Aorta (tissue), 5 donors: Measurements from ENCODE around the gene MFF. TPM values are rescaled to one million over a fixed set of nuclear protein-coding genes. Genes with fewer than 3 reads are reported as not detected.

Source experiments
- ATAC-seq: fragments of 200-7000 bp; cut with Tn5 transposase; one replicate; pipeline ENCODE4 v1.9.1; 2022; ENCODE audit warnings: moderate library complexity; ENCODE audit not compliant: low FRiP score
- DNase-seq, 2 donors: peaks; one replicate each; pipeline ENCODE4 v3.0.0-alpha.2; 2020
- H3K27ac ChIP-seq, 2 donors: one replicate each; pipeline ENCODE4 v1.5.1; 2013; ENCODE audit warnings: low read length in 2 of 2, mild to moderate bottlenecking in 2 of 2, moderate library complexity in 2 of 2, control low read depth in 1 of 2, inconsistent platforms in 1 of 2, low read depth in 1 of 2
- H3K27me3 ChIP-seq, 2 donors: one replicate each; pipeline ENCODE4 v1.6.1; 2013; ENCODE audit warnings: control low read depth in 1 of 2, low read length in 1 of 2, mild to moderate bottlenecking in 1 of 2, moderate library complexity in 1 of 2; ENCODE audit not compliant: insufficient read depth in 2 of 2, control insufficient read depth in 1 of 2
- H3K36me3 ChIP-seq, 2 donors: one replicate each; pipeline ENCODE4 v1.6.1; 2013; ENCODE audit warnings: control low read depth in 1 of 2, low read length in 1 of 2, mild to moderate bottlenecking in 1 of 2; ENCODE audit not compliant: insufficient read depth in 2 of 2, control insufficient read depth in 1 of 2
- H3K4me1 ChIP-seq, 2 donors: one replicate each; pipeline ENCODE4 v1.6.1; 2013; ENCODE audit warnings: low read length in 2 of 2, control low read depth in 1 of 2, mild to moderate bottlenecking in 1 of 2, moderate library complexity in 1 of 2; ENCODE audit not compliant: insufficient read depth in 2 of 2, control insufficient read depth in 1 of 2
- H3K4me3 ChIP-seq, 2 donors: one replicate each; pipeline ENCODE4 v1.5.1; 2013; ENCODE audit warnings: low read length in 2 of 2, control low read depth in 1 of 2, mild to moderate bottlenecking in 1 of 2
- H3K9me3 ChIP-seq: one replicate; pipeline ENCODE4 v1.6.1; 2013; ENCODE audit warnings: mild to moderate bottlenecking, low read length; ENCODE audit not compliant: control insufficient read depth
- WGBS, 2 donors: extraction: QIAGEN DNeasy Blood & Tissue Kit; methylation state at CpG; one replicate each; pipeline ENCODE4 v1.1.7; 2013; 5-methylcytosine and 5-hydroxymethylcytosine counted together
- intact Hi-C, 2 donors: fragments of 100-400 bp; cut with DNase I; formaldehyde crosslinking; loops; one replicate each; pipeline versions ENCODE4 v1.14.2 to v1.15.0; 2022
- polyA plus RNA-seq, 2 donors: library from polyadenylated mRNA; stranded (reverse); fragments of 200-250 nt; gene quantifications; one replicate each; pipeline ENCODE4 v1.2.3, GENCODE V29; 2013
- total RNA-seq, 2 donors: library from RNA; stranded (reverse); fragmentation: NEBNext Ultra II Directional; extraction: Animal tissue kit (Norgen Biotek cat#: 25700); gene quantifications; one replicate each; pipeline ENCODE4 v1.2.1, GENCODE V29; 2021
- donor health status: healthy with polysubstance abuse.
- donor health status: Bipolar disorder and iron deficiency.
- donor health status: DM: no; HTN: no; CAD: no.
- donor health status: DM: no; HTN: no; CAD: no.
- donor health status: DM: yes; HTN: yes; CAD: no.

The MFF gene
- total and polyA plus RNA-seq, 4 donors = 57.4 to 119 (median 87.2) TPM

DNA sequence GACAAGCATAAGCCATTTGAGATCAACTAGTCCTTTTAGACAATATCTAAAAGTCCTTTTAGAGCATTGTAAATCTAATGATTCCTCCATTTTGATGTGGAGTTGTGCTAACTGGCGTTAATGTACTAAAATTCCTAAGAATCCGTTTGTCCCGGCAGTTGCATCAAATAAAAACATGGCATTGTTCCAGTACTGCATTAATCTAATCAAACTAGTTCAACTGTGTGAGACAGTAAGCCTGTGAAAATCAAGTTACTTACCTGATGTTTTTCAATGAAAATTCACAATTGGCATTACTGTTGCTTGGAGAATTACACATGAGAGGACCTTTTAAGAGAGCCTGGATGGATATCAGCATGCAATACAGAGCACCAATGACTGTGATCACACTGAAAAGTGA is 40.8 kb downstream of the MFF start:
- Histone ChIP-seq H3K4me3 (no peak overlapping the region), H3K36me3 (peaks cover 0 to 1% of the 10 kb centered on the region in 2 donors), H3K9me3 (no peaks in the 10 kb centered on the region), H3K27ac (no peak overlapping the region), H3K27me3 (no peaks in the 10 kb centered on the region), H3K4me1 (peaks cover 0 to 3% of the 10 kb centered on the region in 2 donors)
- WGBS, 2 donors = 23 to 34% methylated on average over 3 of the region's 3 CpGs
- DNase-seq = no peak
- ATAC-seq = no peak
- intact Hi-C loops = loop anchor here (5.0 kb wide), 1 partner anchor 39 kb away; the partner anchor contains the start of gene MFF (in 2 of the 2)

DNA sequence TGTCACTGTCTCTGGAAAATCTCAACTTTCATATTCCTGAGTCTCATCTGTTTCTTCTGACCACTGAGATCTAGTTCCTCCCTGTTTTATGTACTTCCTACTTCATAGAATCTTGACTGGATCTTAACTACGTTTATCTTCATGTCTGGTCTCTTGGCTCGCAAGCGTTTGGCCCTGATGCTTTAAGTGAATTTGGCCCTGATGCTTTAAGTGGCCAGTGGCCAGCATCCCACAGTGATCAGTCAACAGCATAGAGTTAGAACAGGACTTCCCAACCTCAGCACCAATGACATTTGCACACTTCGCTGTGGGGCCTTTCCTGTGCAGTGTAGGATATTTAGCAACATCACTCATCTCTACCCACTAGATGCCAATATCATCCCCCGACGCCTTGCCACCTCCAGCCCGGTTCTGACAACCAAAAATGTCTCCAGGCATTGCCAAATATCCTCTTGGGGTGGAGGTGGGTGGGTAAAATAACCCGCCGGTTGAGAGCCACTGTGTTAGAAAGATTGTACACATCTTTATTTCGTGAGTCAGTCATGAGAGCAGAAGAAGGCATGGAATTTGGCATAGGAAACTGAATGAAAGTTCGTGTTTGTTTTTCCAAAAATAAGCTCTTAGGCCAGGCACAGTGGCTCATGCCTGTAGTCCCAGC is 41.8 kb downstream of the MFF start:
- H3K4me3 ChIP-seq = no peak overlapping the region
- ATAC-seq (peak; percentile 83), DNase-seq (peak; percentile 70 to 80)
- no peaks in the 10 kb centered on the region for H3K36me3 ChIP-seq
- no peaks in the 10 kb centered on the region for H3K27me3 ChIP-seq
- intact Hi-C loops = loop anchor here (5.0 kb wide), 1 partner anchor 40 kb away; the partner anchor contains the start of gene MFF (in 2 of the 2)
- WGBS, 2 donors = 4 to 5% methylated on average over 11 of the region's 11 CpGs
- H3K27ac ChIP-seq = peak overlapping the region; percentile 51 to 67
- no peaks in the 10 kb centered on the region for H3K9me3 ChIP-seq
- H3K4me1 ChIP-seq = peaks cover 0 to 3% of the 10 kb centered on the region in 2 donors

DNA sequence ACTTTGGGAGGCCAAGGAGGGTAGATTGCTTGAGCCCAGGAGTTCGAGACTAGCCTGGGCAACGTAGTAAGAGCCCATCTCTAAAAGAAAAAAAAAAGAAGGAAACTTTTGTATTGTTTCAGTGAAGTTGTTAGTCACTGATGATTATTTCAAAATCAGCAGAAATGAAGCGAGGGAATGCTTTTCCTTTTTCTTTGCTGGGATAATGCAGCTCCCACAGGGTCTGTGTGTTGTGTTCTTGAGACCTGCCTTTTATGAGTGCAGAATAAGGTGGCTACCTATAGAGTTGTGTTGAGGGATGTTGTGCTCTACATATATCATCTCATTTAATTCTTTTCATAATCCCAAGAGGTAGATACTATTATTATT is 42.4 kb downstream of the MFF start:
- Histone ChIP-seq H3K36me3 (no peaks in the 10 kb centered on the region), H3K4me1 (peaks cover 0 to 3% of the 10 kb centered on the region in 2 donors), H3K27ac (peak overlapping the region; percentile 9 to 59), H3K27me3 (no peaks in the 10 kb centered on the region), H3K4me3 (no peak overlapping the region), H3K9me3 (no peaks in the 10 kb centered on the region)
- DNase-seq (no peak), ATAC-seq (no peak)
- intact Hi-C loops = loop anchor here (5.0 kb wide), 1 partner anchor 40 kb away; the partner anchor contains the start of gene MFF (in 2 of the 2)
- 29% methylated on average over 3 of the region's 3 CpGs for WGBS, 2 donors

GRCh38 chr2:227368574-227368973 is 43.5 kb downstream of the MFF start:
- DNase-seq (no peak), ATAC-seq (no peak)
- H3K9me3 ChIP-seq = no peaks in the 10 kb centered on the region
- no peak overlapping the region for H3K4me3 ChIP-seq
- WGBS, 2 donors = 94 to 95% methylated on average over 5 of the region's 5 CpGs
- no peaks in the 10 kb centered on the region for H3K27me3 ChIP-seq
- intact Hi-C loops = loop anchor here (5.0 kb wide), 1 partner anchor 41 kb away; the partner anchor contains the start of gene MFF (in 2 of the 2)
- no peak overlapping the region for H3K27ac ChIP-seq
- H3K36me3 ChIP-seq = no peaks in the 10 kb centered on the region
- H3K4me1 ChIP-seq = peaks cover 0 to 3% of the 10 kb centered on the region in 2 donors

- Histone ChIP-seq H3K4me1 (peaks cover 0 to 3% of the 10 kb centered on the region in 2 donors), H3K9me3 (no peaks in the 10 kb centered on the region), H3K36me3 (no peaks in the 10 kb centered on the region), H3K4me3 (no peak overlapping the region), H3K27ac (no peak overlapping the region), H3K27me3 (no peaks in the 10 kb centered on the region)
- DNase-seq (no peak), ATAC-seq (no peak)
- 88 to 90% methylated on average over 8 of the region's 8 CpGs for WGBS, 2 donors
- intact Hi-C loops = no loop called here
Measured at GRCh38 chr2:227370092-227370491, 45.0 kb downstream of the MFF start.

GRCh38 chr2:227370791-227371312 is 45.8 kb downstream of the MFF start:
- peak in 1 of 2 donors; percentile 76 for DNase-seq
- no peak overlapping the region for H3K4me3 ChIP-seq

DNA sequence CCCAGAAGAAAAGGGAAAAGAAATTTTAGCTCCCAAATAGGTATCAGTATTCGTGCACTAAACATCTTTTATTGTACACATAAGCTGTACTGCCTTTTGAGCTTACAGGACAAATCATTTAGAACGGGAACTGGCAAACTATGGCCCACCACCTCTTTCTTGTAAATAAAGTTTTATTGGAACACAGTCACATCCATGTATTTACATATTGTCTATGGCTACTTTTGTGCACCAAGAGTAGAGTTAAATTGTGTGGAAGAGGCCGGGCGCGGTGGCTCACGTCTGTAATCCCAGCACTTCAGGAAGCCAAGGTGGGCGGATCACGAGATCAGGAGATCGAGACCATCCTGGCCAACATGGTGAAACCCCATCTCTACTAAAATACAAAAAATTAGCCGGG is 48.3 kb downstream of the MFF start:
- no peaks in the 10 kb centered on the region for H3K36me3 ChIP-seq
- no peak for ATAC-seq
- H3K4me3 ChIP-seq = no peak overlapping the region
- H3K27ac ChIP-seq = no peak overlapping the region
- no peak for DNase-seq
- intact Hi-C loops = no loop called here
- peaks cover 0 to 3% of the 10 kb centered on the region in 2 donors for H3K4me1 ChIP-seq
- WGBS, 2 donors = 95 to 99% methylated on average over 10 of the region's 10 CpGs
- H3K27me3 ChIP-seq = no peaks in the 10 kb centered on the region
- no peaks in the 10 kb centered on the region for H3K9me3 ChIP-seq

More at GRCh38 chr2:227370791-227371312, 45.8 kb downstream of the MFF start:
- WGBS, 2 donors = 20 to 49% methylated on average over 9 of the region's 9 CpGs
- no peaks in the 10 kb centered on the region for H3K9me3 ChIP-seq
- no peak for ATAC-seq
- no peak overlapping the region for H3K27ac ChIP-seq
- intact Hi-C loops = no loop called here
- H3K27me3 ChIP-seq = no peaks in the 10 kb centered on the region
- H3K4me1 ChIP-seq = peaks cover 0 to 3% of the 10 kb centered on the region in 2 donors
- no peaks in the 10 kb centered on the region for H3K36me3 ChIP-seq

DNA sequence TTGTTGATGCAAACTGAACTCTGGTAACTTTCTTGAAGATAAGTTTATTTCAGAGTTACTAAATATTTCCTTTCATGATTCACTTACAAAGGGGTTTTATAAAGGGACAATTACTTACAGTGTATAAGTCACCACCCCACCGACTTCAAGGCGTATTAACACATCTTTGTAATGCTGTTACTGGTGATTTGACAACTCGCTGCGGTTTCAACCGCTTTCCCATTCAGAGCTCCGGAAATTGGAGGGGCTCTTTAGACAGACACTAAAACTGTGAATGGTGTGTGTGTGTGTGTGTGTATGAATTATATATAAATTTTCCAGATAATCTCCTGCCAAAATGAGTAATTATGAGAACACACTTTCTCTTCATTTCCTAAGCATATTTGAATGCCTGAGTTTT is 49.1 kb downstream of the MFF start:
- 64 to 65% methylated on average over 6 of the region's 6 CpGs for WGBS, 2 donors
- Histone ChIP-seq H3K27me3 (no peaks in the 10 kb centered on the region), H3K27ac (no peak overlapping the region), H3K4me3 (no peak overlapping the region), H3K36me3 (no peaks in the 10 kb centered on the region), H3K4me1 (peaks cover 0 to 3% of the 10 kb centered on the region in 2 donors), H3K9me3 (no peaks in the 10 kb centered on the region)
- no peak for ATAC-seq
- no peak for DNase-seq
- intact Hi-C loops = no loop called here
